Measurements from ENCODE around the gene ZNF777.

ZNF777 gene

GRCh38 chr7:149476791-149477190 is 15.9 kb upstream of the ZNF777 start:
- DNase-seq: no peak

GRCh38 chr7:149475121-149476045 is 14.5 kb upstream of the ZNF777 start:
- no peak for DNase-seq

DNA sequence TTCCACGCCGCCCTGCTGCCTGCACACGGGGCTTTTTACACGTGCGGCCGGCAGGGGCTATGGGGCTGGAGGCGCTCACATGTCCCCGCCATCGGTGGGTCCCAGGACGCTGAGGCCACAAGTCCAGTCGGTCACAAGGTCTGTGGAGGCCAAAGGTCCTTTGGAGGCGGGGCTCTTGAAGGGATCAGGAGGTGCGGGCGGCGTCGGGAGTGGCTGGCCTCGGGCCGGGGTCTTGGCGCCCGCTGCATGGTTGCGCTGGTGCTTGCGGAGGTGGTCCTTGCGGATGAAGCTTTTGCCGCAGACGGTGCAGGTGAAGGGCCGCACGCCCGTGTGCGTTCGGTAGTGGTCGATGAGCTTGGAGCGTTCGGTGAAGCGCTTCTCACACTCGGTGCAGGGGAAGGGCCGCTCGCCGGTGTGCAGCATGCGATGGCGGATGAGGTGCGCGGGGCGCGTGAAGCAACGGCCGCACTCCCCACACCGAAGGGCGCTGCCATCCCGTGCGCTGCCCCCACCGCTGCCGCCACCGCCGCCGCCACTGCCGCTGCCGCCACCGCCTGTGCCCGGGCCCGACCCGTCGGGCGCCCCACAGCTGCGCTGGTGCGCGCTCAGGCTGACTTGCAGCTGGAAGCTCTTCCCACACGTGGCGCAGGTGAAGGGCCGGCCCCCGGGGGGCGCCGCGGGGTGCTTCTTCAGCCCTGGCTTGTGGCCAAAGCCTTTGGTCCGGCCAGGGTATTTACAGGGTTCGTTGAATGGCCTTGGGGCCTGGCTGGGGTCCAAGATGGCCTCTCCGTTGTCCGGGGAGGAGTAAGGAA is 13.7 kb upstream of the ZNF777 start:
- DNase-seq: no peak

GRCh38 chr7:149473251-149473650 is 12.4 kb upstream of the ZNF777 start:
- no peak for DNase-seq

DNA sequence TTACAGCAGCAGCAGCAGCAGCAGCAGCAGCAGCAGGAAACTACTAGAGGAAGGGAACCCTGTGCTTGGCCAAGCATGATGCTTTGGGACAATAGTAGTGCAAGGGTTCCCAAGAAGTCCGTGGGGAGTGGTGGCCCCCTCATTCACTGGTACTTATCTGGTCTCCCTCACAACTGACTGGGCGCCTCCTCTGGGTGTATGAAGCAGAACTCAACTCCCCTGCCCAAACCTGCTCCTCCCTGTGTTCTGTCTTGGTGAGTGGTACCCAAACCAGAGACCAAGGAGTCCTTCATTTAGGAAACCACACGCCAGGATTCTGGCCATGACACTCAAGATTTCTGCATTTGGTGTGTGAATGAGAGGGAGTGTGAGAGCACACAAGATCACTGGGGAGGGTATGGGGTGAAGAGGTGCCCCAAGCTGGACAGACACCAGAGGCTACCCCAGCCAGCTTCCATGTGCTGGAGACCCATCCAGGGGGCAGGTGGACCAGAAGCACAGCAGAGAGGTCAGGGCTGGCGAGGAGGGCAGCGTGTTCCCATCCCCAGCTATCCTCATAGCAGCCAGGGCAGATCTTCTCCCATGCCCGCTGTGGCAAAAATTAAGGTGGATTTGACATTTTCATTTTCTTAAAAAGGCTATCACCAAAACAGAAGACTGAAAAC is 10.6 kb upstream of the ZNF777 start:
- DNase-seq: no peak

- no peak for DNase-seq
Observed at GRCh38 chr7:149469806-149470205, 8.9 kb upstream of the ZNF777 start.

DNA sequence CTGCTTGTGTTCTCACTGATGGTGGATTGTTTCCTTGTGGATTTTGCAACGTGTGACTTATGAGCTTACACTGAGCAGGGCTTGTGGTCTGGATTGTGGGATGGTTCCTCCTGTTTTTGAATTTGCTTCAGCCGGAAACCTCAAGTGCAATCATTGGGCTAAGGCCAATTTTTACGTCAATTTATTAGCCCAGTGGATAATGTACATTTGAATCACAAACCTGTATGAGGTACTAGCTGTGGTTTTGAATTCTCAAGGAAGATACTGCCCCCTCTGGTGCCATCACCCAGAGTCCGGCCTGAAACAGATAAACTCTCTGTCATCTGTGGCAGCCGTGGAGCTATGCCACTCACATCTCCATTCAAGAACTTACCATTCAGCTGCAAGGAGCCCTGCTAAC is 7.3 kb upstream of the ZNF777 start:
- DNase-seq: no peak

DNA sequence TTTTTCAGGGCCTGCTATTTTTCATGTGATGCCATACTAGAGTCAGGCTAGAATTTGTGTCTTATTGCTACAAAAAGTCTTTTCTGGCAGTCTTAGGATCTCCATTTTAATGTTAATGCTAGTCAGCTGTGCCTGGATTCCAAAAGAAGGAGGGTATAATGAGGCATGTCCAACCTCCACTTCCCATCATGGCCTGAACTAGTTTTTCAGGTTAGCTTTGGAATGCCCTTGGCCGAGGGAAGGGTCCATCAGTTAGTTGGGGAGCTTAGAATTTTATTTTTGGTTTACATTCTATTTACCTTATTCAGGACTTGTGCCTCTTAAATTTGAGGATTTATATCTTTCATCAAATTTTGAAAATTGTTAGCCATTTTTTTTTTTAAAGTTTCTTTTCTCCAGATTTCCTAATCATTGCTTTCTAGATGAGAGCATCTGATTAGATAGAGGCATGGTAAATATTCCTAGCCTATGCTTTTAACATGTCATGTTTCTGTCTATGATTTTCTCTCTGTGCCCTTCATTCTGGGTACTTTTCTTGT is 6.5 kb upstream of the ZNF777 start:
- no peak for DNase-seq

GRCh38 chr7:149466364-149466763 is 5.5 kb upstream of the ZNF777 start:
- no peak for DNase-seq

GRCh38 chr7:149463500-149464161 is 2.8 kb upstream of the ZNF777 start:
- no peak for DNase-seq

- no peak for DNase-seq
Observed at GRCh38 chr7:149462101-149462520, 1.2 kb upstream of the ZNF777 start.

- DNase-seq: no peak
Observed at GRCh38 chr7:149459540-149460452, 1.1 kb downstream of the ZNF777 start.

- no peak for DNase-seq
Observed at GRCh38 chr7:149459201-149459539, 1.7 kb downstream of the ZNF777 start.

DNA sequence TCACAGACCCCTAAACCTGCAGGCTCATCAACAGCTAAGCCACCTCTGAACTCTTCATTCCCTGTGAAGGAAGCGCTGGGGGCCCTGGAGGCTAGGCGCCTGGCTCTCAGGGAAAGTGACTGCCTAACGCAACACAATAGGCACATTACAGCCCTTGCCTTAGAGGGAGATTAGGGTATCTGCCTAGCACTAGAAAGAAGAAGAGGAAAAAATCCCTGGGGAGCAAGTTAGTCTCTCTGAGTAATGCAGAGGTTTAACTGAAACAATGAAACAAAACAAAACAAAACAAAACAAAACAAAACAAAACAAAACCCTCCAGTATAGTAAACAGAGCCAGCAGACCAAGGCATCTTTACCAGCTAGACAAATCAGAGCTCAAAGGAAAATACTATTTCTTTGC is 2.6 kb downstream of the ZNF777 start:
- no peak for DNase-seq

DNA sequence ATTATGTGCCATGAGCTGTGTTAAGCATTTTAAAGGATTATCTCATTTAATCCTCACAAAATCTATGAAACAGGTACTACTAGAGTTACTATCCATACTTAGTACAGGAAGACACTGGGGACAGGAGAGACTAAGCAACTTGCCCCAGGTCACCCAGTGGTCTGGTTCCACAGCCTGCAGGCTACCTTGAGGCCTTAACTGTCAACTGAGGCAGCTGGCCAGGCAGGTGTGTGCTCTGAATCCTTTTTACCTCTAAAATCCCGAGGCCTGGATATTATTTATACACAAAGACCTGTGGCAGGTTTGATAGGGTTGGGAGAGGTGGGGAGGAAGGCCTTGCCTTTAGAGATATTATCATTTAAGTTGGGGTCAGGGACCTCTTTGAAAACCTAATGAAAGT is 3.1 kb downstream of the ZNF777 start:
- DNase-seq: no peak

DNA sequence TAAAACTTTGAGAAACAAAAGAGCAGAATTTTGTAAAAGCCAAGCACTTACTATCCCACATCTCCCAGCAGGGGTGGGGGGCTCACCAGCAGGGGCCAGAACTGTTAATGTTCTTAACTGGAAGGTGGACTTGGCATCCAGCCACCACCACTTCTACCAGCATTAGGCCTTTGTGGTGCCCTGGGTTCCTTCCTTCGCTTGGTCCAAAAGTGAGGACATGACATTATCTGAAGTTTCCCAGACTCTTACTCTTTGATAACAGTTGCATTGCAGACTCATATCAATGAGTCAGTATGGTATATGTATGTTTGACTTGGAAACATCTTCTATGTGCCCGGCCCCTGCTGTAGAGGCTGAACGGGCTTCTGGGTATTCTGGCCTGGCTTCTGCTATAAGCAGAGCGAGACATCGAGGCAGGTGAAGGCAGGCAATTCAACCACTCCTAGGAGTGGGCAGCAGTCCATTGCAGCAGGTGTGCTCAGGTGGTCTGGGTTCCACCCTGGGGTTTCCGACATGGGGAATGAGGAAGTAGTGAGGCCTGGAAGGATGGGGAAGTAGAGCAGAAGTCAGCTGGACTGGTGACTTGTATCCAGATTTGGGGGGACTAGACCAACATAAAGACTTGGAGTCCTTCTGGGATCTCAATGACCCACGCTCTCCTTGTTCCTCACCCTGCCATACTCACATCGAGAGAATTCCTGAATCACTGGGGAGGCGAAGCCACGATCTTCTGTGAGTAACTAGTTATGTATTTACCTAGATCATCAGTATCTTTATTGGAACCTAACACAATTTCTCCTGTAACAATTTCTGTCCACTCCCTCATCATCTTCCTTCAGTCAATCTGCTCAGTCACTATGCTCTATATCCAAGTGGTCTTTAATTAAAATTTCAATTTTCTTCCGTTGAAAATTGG is 4.1 kb downstream of the ZNF777 start:
- no peak for DNase-seq

DNA sequence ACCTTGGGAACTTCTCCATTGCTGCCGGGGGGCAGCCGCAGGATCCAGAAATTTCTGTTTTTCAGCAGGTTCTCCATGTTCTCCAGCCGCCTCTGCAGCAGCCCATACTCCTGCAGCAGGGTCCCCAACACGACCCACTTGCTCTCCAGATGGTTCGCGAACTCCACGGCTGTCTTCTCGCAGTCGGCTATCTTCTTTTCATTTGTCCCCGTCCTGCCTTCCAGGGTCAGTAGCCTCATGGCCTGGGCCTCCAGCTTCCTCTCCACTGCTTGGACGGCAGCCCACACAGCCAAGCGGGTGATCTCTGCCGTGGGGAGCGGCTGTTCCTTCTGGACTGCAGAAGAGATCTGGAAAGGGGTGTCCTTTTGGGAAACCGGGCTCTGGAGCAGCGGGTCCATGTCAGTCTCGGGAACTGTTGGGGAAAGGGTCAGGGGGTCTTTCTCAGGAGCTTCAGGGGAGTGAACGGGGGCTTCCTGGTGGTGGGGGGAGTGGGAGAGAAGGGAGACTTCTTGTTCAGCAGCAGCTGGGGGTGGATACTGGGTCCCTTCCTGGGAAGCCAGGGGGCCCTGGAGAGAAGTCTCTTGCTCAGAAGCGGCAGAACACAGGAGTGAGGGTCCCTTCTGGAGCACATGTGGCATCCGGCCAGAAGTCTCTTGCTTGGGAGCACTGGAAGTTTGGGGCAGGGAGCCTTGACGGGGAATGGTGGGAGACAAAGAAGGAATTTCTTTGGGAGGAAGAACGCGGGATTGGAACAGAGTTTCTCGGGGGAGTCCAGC is 5.5 kb downstream of the ZNF777 start:
- no peak for DNase-seq

DNA sequence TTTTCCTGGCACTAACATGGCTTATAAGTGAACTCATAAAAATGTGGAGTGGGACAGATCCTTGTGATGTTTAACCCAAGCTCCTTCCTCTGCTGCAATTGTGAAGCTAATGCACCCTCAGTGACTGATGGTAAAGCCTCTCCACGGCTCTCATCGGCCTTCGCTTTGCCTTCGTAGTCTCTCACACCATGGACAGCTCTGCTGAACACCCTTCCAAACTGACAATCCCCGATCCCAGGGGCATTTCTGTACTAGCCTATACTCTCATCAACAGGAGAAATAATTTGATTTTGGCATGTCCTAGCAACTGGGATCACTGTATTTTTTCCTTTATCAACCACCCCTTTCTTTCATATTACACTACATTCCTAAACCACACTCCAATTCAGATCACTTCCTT is 6.1 kb downstream of the ZNF777 start:
- DNase-seq: no peak

GRCh38 chr7:149454006-149454405 is 6.9 kb downstream of the ZNF777 start:
- DNase-seq: no peak

- no peak for DNase-seq
Observed at GRCh38 chr7:149450821-149451220, 10.0 kb downstream of the ZNF777 start.

Measured in NCI-H526 treated with DMSO at 0.1 percent for 48 hours (cell line).